ENCODE results near the gene ST7. TPM values are rescaled to one million over a fixed set of nuclear protein-coding genes. Genes with fewer than 3 reads are reported as not detected.

Gene ST7
- total RNA-seq, 1 experiment from 2014 or later = 12.4 TPM

DNA sequence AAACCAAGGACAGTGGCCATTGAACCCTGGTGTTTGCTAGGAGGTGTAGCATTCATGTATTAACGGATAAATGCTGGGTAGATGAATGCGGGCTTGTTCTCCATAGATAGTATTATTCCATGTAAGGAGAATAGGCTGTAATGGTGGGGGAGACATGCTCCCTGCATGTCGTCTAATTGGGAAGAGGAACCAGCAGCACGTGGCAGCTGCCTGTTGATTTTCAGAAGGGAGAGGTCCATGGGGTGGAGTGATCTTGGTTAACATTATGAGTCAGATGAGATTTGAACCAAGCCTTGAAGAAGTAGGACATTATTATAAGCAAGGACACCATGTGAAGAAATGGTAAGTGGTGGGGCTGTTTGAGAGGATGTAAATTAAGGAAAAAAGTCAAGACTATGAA lies 257.1 kb downstream of the ST7 start:
- no peak for ATAC-seq
- no peak overlapping the region for H3K27ac Mint-ChIP-seq
- no peak for DNase-seq (ENCODE audit: low spot score)
- H3K9me3 Mint-ChIP-seq = no peaks in the 10 kb centered on the region
- no peaks in the 10 kb centered on the region for H3K27me3 Mint-ChIP-seq (ENCODE audit: low read depth)
- H3K4me3 Mint-ChIP-seq = no peak overlapping the region
- ChIA-PET CTCF (no interaction called here), POLR2A (no interaction called here)
- TF ChIP-seq, protein P1, sequence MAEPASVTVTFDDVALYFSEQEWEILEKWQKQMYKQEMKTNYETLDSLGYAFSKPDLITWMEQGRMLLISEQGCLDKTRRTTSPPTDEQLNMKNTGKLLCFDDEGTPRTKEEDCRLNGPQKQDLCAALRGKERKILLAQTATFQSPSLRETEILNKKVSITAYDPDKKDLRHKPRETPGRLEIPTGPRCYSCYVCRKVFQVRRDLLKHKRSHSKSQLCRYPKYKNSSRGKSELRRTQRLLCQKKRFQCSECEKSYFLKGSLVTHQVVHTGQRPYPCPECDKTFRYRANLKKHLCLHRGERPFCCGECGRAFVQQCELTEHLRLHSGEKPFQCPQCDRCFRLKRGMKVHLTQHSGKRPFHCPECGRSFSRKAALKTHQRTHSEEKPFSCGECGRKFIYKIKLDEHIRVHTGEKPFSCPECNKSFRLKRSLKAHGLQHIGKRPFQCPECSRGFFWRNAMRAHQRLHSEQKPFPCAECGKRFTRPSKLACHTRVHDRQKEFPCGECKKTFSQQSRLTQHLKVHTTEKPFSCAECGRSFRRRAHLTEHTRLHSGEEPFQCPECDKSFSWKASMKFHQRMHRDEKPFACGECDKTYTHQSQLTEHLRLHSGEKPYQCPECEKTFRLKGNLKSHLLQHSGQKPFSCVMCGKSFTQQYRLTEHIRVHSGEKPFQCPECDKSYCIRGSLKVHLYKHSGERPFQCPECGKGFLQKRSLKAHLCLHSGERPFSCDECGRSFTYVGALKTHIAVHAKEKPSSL (CRISPR knock-in tag; conservative IDR thresholded peaks at IDR 0.05) = no peak
- TF ChIP-seq, protein P2, sequence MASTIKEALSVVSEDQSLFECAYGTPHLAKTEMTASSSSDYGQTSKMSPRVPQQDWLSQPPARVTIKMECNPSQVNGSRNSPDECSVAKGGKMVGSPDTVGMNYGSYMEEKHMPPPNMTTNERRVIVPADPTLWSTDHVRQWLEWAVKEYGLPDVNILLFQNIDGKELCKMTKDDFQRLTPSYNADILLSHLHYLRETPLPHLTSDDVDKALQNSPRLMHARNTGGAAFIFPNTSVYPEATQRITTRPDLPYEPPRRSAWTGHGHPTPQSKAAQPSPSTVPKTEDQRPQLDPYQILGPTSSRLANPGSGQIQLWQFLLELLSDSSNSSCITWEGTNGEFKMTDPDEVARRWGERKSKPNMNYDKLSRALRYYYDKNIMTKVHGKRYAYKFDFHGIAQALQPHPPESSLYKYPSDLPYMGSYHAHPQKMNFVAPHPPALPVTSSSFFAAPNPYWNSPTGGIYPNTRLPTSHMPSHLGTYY (CRISPR knock-in tag; IDR thresholded peaks at IDR 0.05) = no peak
- TF ChIP-seq OVOL2 (CRISPR knock-in tag; IDR thresholded peaks at IDR 0.05; ENCODE audit: borderline replicate concordance) = no peak
- TF ChIP-seq ZNF317 (CRISPR knock-in tag; IDR thresholded peaks at IDR 0.05; ENCODE audit: borderline replicate concordance, low read depth) = no peak
- no peak for TF ChIP-seq PRRX2 (CRISPR knock-in tag; IDR thresholded peaks at IDR 0.05)
- TF ChIP-seq, protein P3, sequence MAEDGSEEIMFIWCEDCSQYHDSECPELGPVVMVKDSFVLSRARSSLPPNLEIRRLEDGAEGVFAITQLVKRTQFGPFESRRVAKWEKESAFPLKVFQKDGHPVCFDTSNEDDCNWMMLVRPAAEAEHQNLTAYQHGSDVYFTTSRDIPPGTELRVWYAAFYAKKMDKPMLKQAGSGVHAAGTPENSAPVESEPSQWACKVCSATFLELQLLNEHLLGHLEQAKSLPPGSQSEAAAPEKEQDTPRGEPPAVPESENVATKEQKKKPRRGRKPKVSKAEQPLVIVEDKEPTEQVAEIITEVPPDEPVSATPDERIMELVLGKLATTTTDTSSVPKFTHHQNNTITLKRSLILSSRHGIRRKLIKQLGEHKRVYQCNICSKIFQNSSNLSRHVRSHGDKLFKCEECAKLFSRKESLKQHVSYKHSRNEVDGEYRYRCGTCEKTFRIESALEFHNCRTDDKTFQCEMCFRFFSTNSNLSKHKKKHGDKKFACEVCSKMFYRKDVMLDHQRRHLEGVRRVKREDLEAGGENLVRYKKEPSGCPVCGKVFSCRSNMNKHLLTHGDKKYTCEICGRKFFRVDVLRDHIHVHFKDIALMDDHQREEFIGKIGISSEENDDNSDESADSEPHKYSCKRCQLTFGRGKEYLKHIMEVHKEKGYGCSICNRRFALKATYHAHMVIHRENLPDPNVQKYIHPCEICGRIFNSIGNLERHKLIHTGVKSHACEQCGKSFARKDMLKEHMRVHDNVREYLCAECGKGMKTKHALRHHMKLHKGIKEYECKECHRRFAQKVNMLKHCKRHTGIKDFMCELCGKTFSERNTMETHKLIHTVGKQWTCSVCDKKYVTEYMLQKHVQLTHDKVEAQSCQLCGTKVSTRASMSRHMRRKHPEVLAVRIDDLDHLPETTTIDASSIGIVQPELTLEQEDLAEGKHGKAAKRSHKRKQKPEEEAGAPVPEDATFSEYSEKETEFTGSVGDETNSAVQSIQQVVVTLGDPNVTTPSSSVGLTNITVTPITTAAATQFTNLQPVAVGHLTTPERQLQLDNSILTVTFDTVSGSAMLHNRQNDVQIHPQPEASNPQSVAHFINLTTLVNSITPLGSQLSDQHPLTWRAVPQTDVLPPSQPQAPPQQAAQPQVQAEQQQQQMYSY (CRISPR knock-in tag; IDR thresholded peaks at IDR 0.05) = no peak
- H3K36me3 Mint-ChIP-seq = 0 out of 2 replicates have a peak, but pooled peaks cover 4% of the 10 kb centered on the region
- peaks cover 12% of the 10 kb centered on the region for H3K4me1 Mint-ChIP-seq

DNA sequence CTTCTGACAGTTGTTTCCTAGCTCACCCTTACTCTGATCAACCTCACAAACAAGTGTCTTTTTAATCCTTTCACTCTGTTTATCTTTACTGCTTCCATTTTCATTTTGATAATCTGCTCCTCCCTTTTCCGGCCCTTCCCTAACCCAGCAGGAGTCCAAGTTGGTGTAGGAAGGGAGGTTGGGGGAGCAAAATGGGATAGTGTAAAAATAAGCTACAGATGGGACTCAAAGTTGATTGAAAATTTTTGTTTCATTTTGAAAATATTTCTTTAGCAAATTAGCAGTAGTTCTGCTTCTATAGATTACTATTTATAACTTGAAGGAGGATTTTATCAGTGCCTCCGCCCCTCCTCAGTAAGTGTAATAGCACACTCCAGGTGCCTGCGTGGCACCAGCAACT lies 257.6 kb downstream of the ST7 start:
- Mint-ChIP-seq H3K27me3 (ENCODE audit: low read depth) (no peaks in the 10 kb centered on the region), H3K4me3 (no peak overlapping the region), H3K27ac (no peak overlapping the region), H3K36me3 (0 out of 2 replicates have a peak, but pooled peaks cover 4% of the 10 kb centered on the region), H3K9me3 (no peaks in the 10 kb centered on the region), H3K4me1 (peaks cover 12% of the 10 kb centered on the region)
- CTCF ChIA-PET = no interaction called here
- TF ChIP-seq, protein P4, sequence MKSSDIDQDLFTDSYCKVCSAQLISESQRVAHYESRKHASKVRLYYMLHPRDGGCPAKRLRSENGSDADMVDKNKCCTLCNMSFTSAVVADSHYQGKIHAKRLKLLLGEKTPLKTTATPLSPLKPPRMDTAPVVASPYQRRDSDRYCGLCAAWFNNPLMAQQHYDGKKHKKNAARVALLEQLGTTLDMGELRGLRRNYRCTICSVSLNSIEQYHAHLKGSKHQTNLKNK (CRISPR knock-in tag; IDR thresholded peaks at IDR 0.05) = no peak
- TF ChIP-seq IRF2 (CRISPR knock-in tag; IDR thresholded peaks at IDR 0.05; ENCODE audit: borderline replicate concordance, low read depth) = no peak
- TF ChIP-seq, protein P3 (CRISPR knock-in tag; IDR thresholded peaks at IDR 0.05) = no peak
- POLR2A ChIA-PET = no interaction called here
- DNase-seq (ENCODE audit: low spot score) = no peak
- no peak for ATAC-seq

DNA sequence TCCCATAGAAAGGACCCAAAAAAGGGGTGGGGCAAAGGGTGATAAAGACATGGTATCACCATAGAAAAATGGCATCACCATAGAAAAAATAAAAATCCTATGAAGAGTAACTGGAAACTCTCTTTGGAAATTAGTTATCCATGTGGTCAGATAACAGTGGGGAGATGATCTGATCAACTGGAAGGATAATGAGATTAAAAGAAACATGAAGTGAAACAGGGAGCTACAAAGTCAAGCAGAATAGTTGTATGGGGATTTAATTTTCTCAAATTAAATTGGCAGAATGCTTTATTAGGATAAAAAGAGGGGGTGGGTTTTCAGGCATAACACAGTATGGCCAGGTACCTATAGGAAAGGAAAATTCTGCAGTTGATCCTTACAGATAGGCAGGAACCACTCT lies 258.3 kb downstream of the ST7 start:
- CTCF ChIA-PET = no interaction called here
- 0 out of 2 replicates have a peak, but pooled peaks cover 4% of the 10 kb centered on the region for H3K36me3 Mint-ChIP-seq
- no peak for ATAC-seq
- TF ChIP-seq FOXP1 (CRISPR knock-in tag; IDR thresholded peaks at IDR 0.05; ENCODE audit: borderline replicate concordance) (no peak), TP53 (CRISPR knock-in tag; IDR thresholded peaks at IDR 0.05) (no peak)
- TF ChIP-seq, protein P1 (CRISPR knock-in tag; conservative IDR thresholded peaks at IDR 0.05) = no peak
- TF ChIP-seq, protein P5, sequence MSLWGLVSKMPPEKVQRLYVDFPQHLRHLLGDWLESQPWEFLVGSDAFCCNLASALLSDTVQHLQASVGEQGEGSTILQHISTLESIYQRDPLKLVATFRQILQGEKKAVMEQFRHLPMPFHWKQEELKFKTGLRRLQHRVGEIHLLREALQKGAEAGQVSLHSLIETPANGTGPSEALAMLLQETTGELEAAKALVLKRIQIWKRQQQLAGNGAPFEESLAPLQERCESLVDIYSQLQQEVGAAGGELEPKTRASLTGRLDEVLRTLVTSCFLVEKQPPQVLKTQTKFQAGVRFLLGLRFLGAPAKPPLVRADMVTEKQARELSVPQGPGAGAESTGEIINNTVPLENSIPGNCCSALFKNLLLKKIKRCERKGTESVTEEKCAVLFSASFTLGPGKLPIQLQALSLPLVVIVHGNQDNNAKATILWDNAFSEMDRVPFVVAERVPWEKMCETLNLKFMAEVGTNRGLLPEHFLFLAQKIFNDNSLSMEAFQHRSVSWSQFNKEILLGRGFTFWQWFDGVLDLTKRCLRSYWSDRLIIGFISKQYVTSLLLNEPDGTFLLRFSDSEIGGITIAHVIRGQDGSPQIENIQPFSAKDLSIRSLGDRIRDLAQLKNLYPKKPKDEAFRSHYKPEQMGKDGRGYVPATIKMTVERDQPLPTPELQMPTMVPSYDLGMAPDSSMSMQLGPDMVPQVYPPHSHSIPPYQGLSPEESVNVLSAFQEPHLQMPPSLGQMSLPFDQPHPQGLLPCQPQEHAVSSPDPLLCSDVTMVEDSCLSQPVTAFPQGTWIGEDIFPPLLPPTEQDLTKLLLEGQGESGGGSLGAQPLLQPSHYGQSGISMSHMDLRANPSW (CRISPR knock-in tag; conservative IDR thresholded peaks at IDR 0.05; ENCODE audit: low read depth) = no peak
- TF ChIP-seq, protein P6, sequence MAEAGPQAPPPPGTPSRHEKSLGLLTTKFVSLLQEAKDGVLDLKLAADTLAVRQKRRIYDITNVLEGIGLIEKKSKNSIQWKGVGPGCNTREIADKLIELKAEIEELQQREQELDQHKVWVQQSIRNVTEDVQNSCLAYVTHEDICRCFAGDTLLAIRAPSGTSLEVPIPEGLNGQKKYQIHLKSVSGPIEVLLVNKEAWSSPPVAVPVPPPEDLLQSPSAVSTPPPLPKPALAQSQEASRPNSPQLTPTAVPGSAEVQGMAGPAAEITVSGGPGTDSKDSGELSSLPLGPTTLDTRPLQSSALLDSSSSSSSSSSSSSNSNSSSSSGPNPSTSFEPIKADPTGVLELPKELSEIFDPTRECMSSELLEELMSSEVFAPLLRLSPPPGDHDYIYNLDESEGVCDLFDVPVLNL (CRISPR knock-in tag; IDR thresholded peaks at IDR 0.05; ENCODE audit: borderline replicate concordance, low read depth) = no peak

More for the DNA sequence above, 258.3 kb downstream of the ST7 start:
- DNase-seq (ENCODE audit: low spot score) = no peak
- Mint-ChIP-seq H3K27ac (no peak overlapping the region), H3K4me3 (no peak overlapping the region), H3K27me3 (ENCODE audit: low read depth) (no peaks in the 10 kb centered on the region), H3K9me3 (no peaks in the 10 kb centered on the region), H3K4me1 (peaks cover 12% of the 10 kb centered on the region)
- POLR2A ChIA-PET = no interaction called here

All from WTC11 (cell line).